ENCODE measurements around the gene ZHX3. TPM values are rescaled to one million over a fixed set of nuclear protein-coding genes. Genes with fewer than 3 reads are reported as not detected.

The ZHX3 gene, protein sequence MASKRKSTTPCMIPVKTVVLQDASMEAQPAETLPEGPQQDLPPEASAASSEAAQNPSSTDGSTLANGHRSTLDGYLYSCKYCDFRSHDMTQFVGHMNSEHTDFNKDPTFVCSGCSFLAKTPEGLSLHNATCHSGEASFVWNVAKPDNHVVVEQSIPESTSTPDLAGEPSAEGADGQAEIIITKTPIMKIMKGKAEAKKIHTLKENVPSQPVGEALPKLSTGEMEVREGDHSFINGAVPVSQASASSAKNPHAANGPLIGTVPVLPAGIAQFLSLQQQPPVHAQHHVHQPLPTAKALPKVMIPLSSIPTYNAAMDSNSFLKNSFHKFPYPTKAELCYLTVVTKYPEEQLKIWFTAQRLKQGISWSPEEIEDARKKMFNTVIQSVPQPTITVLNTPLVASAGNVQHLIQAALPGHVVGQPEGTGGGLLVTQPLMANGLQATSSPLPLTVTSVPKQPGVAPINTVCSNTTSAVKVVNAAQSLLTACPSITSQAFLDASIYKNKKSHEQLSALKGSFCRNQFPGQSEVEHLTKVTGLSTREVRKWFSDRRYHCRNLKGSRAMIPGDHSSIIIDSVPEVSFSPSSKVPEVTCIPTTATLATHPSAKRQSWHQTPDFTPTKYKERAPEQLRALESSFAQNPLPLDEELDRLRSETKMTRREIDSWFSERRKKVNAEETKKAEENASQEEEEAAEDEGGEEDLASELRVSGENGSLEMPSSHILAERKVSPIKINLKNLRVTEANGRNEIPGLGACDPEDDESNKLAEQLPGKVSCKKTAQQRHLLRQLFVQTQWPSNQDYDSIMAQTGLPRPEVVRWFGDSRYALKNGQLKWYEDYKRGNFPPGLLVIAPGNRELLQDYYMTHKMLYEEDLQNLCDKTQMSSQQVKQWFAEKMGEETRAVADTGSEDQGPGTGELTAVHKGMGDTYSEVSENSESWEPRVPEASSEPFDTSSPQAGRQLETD
- total RNA-seq (10 to 100 TPM; 15.1 to 59.3 (median 31.5) TPM), polyA plus RNA-seq (1 to 10 TPM; 6.6 to 8.6 (median 7.7) TPM)
- long read RNA-seq, donor 1, partial matches to known transcripts: 0 of 1 reads
- long read RNA-seq, donor 1, other reads (novel, unspliced or antisense): 0 of 1 reads
- long read RNA-seq, donor 2, partial matches to known transcripts: 0 of 1 reads
- long read RNA-seq, donor 2, other reads (novel, unspliced or antisense): 0 of 1 reads
- long read RNA-seq, donor 3: 0 reads
- long read RNA-seq, donor 4: 0 reads
- long read RNA-seq, donor 5, full-length matches to known transcripts: 4 of 4 reads
- long read RNA-seq, donor 5, partial matches to known transcripts: 0 of 4 reads
- long read RNA-seq, donor 5, other reads (novel, unspliced or antisense): 0 of 4 reads
- long read RNA-seq, donor 6, partial matches to known transcripts: 0 of 1 reads
- long read RNA-seq, donor 6, other reads (novel, unspliced or antisense): 0 of 1 reads
- long read RNA-seq, donor 7, partial matches to known transcripts: 0 of 1 reads
- long read RNA-seq, donor 7, other reads (novel, unspliced or antisense): 0 of 1 reads
- long read RNA-seq, donor 8: 0 reads
- long read RNA-seq, donor 9: 0 reads
- long read RNA-seq, donor 10, partial matches to known transcripts: 0 of 2 reads
- long read RNA-seq, donor 10, other reads (novel, unspliced or antisense): 0 of 2 reads

DNA sequence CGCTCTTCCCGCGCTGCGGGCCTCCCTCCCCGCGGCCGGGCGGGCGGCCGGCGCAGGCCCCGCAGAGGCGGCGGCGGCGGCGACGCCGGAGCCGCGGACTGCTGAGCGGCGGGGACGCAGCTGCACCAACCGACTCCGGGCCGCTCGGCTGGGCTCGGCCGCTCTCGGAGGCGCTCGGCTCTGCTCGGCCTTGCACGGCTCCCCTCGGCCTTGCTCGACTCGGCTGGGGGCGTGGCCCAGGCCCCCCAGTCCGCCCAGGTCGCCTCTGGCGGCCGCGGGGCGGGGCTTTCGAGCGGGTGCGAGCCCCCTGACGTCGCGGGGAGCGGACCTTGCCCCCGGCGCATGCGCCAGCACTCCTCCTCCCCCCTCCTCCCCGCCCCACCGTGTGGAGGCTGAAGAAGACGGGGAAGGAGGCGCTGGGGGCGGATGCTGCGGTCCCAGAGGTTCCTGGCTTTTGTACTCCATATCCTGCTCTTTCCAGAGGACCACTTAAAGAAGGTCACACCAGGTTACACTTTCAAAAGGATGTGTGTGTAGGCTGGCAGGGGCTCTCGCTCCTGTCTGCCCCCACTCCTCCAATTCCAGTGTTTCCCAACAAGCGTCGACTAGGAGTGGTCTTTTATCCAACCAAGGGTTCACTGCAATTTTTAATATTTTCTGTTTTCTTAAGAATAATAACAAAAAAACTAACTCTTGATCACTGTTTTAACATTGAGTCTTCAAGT lies at the start of gene ZHX3:
Gene ZHX3 (minus strand): TSS at position 186 of the 725 bp plus-strand sequence. CDS start 112,815 bp downstream, outside the sequence.
- peak; percentile 97 to 99 for DNase-seq
- Histone ChIP-seq H3K4me3 (peak within 1 kb of the TSS; percentile 62 to 90 (median 82)), H3K27ac (peak within 1 kb of the TSS; percentile 89 to 94 (median 92)), H3K36me3 (no peaks in the 10 kb centered on the region), H3K9me3 (no peaks in the 10 kb centered on the region), H3K27me3 (no peaks in the 10 kb centered on the region), H3K4me1 (peaks cover 10 to 48% (median 27%) of the 10 kb centered on the region in 4 donors)
- WGBS, 5 donors: 0 to 3% (median 1%) methylated on average over 13 to 64 of the region's 64 CpGs
- intact Hi-C loops (cut with DNase I; ENCODE audit: low total_unique reads): no loop called here
- TF ChIP-seq POLR2A (IDR thresholded peaks at IDR 0.05) (no peak), POLR2AphosphoS5 (IDR thresholded peaks at IDR 0.05) (peak; percentile 61 to 89 (median 69))

DNA sequence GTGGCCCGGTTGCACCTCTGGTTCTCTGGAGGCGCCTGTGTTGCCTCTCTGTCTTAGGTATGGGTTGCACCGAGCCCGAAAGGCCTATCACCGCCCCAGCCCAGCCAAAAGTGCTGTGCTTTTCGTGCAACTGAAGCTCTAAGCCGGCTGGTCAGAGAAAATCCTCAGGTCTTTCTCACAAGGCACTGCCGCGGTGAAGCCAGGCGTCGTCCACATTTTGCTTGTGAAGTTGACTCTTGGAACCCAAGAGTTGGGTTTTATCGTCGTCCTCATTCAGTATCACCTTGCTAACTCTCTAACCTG lies 49.8 kb upstream of the ZHX3 start:
- peak in 1 of 2 donors; percentile 6 for DNase-seq
- TF ChIP-seq POLR2A (IDR thresholded peaks at IDR 0.05): no peak
- no peak for TF ChIP-seq EP300 (IDR thresholded peaks at IDR 0.05)
- TF ChIP-seq, protein P1, sequence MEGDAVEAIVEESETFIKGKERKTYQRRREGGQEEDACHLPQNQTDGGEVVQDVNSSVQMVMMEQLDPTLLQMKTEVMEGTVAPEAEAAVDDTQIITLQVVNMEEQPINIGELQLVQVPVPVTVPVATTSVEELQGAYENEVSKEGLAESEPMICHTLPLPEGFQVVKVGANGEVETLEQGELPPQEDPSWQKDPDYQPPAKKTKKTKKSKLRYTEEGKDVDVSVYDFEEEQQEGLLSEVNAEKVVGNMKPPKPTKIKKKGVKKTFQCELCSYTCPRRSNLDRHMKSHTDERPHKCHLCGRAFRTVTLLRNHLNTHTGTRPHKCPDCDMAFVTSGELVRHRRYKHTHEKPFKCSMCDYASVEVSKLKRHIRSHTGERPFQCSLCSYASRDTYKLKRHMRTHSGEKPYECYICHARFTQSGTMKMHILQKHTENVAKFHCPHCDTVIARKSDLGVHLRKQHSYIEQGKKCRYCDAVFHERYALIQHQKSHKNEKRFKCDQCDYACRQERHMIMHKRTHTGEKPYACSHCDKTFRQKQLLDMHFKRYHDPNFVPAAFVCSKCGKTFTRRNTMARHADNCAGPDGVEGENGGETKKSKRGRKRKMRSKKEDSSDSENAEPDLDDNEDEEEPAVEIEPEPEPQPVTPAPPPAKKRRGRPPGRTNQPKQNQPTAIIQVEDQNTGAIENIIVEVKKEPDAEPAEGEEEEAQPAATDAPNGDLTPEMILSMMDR (IDR thresholded peaks at IDR 0.05): no peak
- TF ChIP-seq POLR2AphosphoS5 (IDR thresholded peaks at IDR 0.05): no peak
- H3K4me1 ChIP-seq: peaks cover 7 to 19% (median 14%) of the 10 kb centered on the region in 4 donors
- 46 to 68% (median 57%) methylated on average over 13 of the region's 13 CpGs for whole genome bisulfite sequencing, 5 donors
- H3K36me3 ChIP-seq: no peaks in the 10 kb centered on the region
- peaks cover 0 to 66% (median 36%) of the 10 kb centered on the region in 3 donors for H3K27me3 ChIP-seq
- H3K9me3 ChIP-seq: peaks cover 0 to 16% (median 9%) of the 10 kb centered on the region in 4 donors
- no peak overlapping the region for H3K27ac ChIP-seq
- intact Hi-C loops (cut with DNase I; ENCODE audit: low total_unique reads): no loop called here
- H3K4me3 ChIP-seq: no peak overlapping the region

DNA sequence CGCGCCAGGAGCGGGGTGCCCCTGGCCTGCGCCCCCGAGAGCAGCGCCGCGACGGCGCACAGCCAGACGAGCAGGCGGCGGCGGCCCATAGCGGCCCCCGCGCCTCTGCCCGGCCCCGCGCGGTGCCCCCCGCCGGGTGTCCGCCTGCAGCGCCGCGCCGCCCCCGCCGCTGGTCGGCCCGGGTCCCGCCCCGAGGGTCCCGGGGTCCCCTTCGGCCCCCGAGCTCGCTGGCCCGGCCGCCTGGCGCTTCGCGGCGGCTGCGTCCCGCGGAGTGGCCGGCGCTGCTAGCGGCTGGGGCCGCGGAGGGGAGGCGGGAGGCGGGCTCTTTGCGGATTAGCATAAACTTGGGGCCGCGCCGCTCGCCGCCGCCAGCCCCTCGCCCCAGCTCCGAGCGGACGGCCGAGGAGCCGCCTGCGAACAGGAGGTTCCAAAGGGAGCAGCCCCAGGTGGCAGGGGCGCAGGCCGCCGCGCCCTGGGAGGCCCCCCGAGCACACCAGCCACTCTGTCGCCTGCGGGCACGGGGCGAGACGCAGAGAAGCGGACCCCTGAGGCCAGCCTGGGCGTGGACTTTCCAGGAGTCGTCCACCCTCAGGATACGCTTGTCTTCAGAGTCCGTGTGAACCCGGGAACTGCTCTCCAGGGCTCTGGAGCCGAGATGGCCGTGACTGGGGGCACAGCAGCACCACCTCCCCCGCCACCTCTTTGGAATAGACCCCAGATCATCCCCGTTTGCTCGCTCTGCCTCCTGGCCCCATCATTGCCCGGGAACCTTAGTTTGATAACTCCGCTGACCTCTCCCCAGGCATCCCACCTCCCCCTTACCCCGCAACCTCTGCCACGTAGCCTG lies 49.2 kb upstream of the ZHX3 start, which contains the start of gene EMILIN3:
Gene EMILIN3 (minus strand): TSS at position 273 of the 847 bp plus-strand sequence. CDS start 184 bp downstream, at position 89.
- H3K27me3 ChIP-seq: peaks cover 0 to 68% (median 36%) of the 10 kb centered on the region in 3 donors
- 6 to 18% (median 9%) methylated on average over 29 to 93 of the region's 93 CpGs for WGBS, 5 donors
- H3K4me3 ChIP-seq: peak within 1 kb of the TSS; percentile 40 to 51 (median 46)

More for the DNA sequence above, 49.2 kb upstream of the ZHX3 start, which contains the start of gene EMILIN3:
- DNase-seq: peak in 1 of 2 donors; percentile 75
- H3K4me1 ChIP-seq: peaks cover 7 to 19% (median 14%) of the 10 kb centered on the region in 4 donors
- intact Hi-C loops (cut with DNase I; ENCODE audit: low total_unique reads): no loop called here
- H3K9me3 ChIP-seq: peaks cover 0 to 11% (median 9%) of the 10 kb centered on the region in 4 donors
- H3K27ac ChIP-seq: no peak within 1 kb of the TSS
- TF ChIP-seq, protein P1 (IDR thresholded peaks at IDR 0.05): no peak
- TF ChIP-seq POLR2AphosphoS5 (IDR thresholded peaks at IDR 0.05): no peak
- no peak for TF ChIP-seq EP300 (IDR thresholded peaks at IDR 0.05)
- TF ChIP-seq POLR2A (IDR thresholded peaks at IDR 0.05): no peak
- H3K36me3 ChIP-seq: no peaks in the 10 kb centered on the region

Measured in stomach (tissue), 19 donors.